Kidney tubule cell (primary cell): ENCODE data around the gene ADGRG1.
A peak's percentile ranks its signal among the peaks of the same experiment; 100 is the strongest.

Experiments
- DNase-seq: peaks from one replicate; pipeline ENCODE4 v3.0.0-alpha.2; 2018; ENCODE audit warnings: low spot score

Gene ADGRG1

DNA sequence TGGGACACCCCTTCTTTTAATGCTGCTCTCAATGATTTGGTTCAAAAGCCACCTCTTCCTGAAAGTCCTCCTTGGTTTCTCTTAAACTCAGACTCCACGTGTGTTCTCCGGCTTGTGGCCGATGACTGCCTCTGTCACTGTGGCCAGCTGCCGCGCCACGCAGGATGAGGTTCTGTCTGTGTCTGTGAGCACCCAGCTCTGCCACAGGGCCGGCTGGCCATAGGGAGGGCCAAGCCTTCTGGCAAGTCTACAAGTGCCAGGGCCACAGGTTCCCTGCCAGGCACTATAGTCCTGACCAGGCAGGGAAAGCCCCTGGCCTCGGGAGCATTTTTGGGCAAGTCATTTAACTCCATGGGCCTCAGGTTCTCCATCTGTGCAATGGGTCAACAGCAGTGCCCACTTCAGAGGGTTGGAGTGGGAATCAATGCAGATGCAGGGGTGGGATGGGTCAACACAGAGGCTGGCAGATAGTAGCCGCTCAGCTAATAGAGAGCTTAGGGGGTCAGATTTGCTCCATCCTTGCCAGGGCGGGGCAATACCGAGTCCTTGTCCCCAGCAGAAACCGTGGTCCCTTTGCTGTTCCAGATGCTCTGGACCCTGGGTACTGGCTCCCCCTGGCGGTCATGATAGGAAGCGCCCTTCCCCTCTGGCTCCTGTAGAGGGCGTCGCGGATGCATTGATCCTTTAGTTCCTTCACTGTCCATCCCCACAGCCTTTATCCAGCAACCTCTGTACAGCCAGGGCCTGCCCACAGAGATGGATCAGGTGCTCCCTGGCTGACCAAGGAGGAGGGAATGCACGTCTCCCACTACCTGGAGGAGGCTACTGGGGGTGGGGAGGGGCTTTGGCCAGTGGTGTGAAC lies 20.4 kb downstream of the ADGRG1 start:
- DNase-seq: peak; percentile 82

DNA sequence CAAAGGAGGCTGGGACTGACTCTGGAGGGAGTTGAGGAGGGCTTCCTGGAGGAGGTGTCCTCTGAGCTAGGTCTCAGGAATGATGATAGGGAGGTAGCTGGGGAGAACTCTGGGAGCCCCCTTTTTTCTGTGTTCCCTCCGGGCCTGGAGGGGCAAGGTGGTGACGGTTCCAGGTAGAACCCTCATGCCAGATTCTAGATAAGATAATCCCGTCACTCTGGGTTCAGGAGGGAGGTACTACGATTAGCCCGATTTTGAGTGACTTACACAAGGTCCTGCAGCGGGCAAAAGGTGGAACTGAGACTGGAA lies 21.0 kb downstream of the ADGRG1 start:
- DNase-seq: no peak

DNA sequence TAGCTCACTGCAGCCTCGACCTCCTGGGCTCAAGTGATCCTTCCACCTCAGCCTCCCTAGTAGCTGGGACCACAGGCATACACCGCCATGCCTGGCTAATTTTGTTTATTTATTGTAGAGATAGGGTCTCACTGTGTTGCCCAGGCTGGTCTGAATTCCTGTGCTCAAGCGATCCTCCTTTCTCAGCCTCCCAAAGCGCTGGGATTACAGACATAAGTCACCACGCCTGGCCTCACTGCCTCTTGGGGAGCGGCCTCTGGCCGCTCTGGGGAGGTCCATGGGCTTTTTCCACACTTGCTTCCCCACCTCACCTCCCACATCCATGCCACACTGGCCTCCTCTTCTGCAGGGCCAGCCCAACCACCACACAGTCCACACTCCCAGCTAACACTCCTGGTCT lies 21.4 kb downstream of the ADGRG1 start:
- no peak for DNase-seq

DNA sequence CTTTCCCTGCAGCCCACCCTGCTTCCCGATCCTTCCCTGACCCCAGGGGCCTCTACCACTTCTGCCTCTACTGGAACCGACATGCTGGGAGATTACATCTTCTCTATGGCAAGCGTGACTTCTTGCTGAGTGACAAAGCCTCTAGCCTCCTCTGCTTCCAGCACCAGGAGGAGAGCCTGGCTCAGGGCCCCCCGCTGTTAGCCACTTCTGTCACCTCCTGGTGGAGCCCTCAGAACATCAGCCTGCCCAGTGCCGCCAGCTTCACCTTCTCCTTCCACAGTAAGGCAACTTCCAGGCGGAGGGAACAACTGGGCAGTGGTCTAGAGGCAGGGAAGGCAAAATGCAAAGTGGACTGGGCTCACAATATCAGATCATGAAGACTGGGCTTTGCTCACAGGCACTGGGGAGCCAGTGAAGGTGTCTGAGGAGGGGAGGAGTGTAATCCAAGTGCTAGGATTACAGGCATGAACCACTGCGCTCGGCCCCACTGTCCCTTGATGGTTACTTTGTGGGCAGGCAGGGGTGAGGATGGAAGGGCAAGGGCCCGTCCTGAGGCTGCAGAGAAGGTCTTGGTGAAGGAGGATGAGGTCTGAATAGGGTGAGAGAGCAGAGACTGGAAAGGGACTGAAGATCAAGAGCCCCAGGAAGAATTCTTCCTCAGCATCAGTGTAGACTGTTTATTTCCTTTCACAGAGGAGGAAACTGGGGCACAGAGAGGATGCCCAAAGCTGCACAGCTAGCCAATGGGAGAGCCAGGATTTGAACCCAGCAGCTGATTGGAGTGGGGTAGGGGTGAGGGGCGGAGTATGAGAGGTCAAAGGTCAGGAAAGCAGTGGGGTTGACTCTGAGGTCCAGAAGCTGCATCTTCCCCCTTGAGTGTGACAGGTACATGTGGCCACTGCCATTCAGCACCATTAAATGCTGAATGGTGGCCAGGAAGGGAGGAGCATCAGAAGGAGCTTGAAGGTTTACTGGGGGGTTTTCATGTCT lies 23.2 kb downstream of the ADGRG1 start:
- DNase-seq: no peak

DNA sequence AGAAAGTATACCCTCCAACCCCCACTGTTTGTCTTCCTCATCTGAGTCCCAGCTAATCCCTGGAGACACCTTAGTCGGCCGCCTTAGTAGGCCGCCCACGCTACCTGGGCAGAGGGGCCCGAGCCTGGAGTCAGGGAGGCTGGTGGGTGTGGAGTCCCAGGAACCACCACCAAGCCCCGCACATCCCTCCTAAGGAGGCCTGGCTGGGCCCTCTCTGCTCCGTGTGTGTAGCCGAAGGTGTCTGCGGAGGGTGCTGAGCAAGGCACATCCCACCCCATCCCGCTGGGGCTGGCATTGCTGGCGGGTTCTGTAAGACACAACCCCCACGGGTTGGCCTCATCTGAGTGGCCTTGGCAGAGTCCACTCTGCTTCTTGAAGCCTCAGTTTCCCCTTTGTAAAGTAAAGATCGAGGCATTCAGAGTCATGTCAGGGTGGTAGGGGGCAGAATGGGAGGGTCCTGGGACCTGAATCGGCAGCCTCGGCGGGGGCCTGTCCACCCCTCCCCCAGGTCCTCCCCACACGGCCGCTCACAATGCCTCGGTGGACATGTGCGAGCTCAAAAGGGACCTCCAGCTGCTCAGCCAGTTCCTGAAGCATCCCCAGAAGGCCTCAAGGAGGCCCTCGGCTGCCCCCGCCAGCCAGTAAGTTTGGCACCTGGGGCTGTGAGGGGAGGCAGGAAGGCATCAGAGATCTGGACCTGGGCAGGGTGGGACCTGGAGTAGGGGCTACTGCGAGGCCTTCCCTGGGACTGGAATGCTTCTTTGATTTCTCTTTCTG lies 24.5 kb downstream of the ADGRG1 start:
- no peak for DNase-seq

DNA sequence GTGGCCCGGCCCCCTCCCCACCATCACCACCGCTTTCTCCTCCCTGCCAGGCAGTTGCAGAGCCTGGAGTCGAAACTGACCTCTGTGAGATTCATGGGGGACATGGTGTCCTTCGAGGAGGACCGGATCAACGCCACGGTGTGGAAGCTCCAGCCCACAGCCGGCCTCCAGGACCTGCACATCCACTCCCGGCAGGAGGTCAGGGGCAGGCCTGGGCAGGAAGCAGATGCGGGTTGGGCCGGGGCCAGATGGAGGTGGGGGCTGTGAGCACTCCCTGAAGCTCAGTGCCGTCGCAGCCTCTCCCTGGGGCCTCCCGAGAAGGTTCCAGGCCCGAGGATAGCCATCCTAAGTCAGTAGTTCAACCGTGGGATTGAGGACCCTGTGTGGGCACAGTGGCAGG lies 25.5 kb downstream of the ADGRG1 start:
- no peak for DNase-seq

DNA sequence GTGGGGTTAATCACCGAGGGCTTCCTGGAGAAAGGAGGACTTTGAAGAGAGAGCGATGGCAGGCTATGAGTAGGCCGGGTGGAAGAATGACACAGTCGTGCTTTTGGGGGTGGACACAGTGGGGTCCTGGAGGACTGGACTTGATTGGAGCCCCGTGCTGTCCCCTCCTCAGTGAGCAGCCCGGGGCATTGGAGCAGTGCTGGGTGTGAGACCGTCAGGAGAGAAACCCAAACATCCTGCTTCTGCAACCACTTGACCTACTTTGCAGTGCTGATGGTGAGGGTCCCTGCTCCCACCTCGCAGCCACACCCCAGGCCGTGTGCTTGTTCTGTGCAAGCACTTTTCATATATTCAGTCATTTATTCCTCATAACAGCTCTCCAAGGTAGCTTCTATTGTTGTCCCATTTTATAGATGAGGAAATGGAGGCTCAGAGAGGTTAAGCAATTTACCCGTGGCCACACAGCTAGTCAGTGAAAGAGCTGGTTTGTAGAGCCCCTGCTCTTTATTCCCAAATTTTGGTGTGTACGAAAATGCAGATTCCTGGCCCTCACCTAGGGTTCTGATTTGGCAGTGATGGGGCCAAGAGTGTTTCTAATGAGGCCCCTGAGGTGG lies 28.0 kb downstream of the ADGRG1 start:
- no peak for DNase-seq

DNA sequence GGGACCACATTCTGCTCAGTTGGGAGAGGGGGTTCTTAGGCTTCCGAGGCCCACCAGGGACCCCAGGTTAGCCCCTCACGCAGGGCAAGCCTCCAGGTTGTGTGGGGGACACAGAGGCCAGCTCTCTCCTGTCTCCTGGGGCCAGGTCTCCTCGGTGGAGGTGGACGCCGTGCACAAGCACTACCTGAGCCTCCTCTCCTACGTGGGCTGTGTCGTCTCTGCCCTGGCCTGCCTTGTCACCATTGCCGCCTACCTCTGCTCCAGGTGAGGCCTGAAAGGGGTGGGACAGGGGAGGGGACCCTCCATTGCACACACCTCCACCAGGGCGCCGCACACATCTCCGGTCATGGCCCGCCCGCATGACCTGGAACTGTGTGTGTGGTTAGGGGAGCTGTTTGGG lies 28.8 kb downstream of the ADGRG1 start:
- no peak for DNase-seq

DNA sequence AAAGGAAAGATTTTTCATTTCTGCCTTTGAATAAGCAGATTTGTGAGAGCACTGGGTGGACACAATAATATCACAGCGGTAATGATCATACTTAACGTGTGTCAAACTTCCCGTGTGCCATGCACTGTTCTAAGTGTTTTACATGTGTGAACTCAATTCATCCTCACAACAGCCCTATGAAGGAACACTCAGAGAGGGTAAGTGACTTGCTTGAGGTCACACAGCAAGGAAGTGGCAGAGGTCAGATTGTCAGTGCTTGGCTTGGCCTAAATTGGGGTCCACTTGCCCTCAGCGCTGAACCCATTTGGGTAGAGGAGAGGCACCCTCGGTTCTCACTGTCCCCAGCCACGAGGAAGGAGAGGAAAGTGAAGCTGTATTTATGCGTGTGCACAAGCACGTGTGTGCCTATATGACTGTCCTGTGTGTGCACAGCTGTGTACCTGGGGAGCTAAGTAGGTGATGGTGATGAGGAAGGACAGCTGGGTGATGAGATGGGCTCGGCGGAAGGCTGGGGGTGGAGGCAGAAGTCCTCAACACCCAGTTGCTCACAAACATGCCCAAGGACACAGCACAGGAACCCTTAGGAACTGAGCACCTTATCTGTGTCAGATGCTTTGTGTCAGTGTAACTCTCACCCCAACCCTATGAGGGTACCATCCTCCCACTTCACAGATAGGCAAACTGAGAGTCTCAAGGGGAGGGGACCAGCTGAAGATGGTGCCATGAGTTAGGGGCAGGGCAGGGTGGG lies 29.9 kb downstream of the ADGRG1 start:
- DNase-seq: no peak

DNA sequence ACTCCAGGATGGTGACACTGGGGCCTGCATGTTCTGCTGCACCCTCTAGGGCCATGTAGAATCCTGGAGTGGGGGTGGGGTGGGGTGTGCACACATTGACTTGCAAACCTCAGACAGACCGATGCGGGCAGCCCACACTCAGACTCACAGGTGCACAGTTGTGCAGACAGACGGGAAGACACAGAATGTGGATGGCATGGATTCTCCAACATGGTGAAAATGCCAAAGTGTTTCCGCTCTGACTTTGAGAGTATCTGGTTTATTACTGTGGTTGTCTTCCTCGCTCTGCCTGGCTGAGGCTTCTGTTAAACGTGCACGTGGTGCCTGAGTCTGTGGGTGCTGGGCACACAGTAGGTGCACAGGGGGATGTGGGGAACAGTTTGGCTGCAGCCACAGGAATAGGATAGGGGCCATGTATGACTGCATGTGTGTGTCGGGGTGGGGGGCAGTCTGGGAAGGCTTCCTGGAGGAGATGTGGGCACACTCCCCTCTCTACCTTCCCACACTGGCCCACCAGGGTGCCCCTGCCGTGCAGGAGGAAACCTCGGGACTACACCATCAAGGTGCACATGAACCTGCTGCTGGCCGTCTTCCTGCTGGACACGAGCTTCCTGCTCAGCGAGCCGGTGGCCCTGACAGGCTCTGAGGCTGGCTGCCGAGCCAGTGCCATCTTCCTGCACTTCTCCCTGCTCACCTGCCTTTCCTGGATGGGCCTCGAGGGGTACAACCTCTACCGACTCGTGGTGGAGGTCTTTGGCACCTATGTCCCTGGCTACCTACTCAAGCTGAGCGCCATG lies 30.6 kb downstream of the ADGRG1 start:
- DNase-seq: no peak

DNA sequence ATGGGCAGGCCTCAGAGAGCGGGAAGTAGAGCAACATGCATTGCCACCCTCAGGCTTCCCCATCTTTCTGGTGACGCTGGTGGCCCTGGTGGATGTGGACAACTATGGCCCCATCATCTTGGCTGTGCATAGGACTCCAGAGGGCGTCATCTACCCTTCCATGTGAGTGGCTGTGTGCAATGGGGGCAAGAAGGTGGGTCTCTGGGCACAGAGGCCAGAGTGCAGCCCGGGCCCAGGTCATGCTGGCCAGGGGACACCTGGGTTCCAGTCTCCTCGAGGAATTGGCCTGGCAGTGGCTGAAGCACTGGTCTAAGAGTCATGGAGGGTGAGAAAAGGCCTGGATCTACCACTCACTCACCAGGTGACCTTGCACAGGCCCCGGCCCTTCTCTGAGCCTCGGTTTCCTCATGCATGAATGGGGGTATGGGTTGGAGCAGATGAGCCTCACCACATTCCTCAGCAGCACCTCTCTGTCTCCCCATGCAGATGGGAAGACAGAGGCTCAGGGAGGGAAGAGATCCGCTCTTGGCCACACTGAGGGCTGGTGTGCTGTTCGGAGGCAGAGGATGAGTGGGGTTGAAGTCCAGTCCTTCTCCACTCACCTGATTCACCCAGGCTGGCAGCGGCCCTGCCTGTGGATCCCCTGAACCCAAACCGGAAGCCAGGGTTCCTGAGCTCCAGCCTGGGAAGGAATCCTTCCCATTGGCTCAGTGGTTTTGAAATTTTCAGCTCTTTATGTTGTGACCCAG lies 32.5 kb downstream of the ADGRG1 start:
- DNase-seq: no peak

DNA sequence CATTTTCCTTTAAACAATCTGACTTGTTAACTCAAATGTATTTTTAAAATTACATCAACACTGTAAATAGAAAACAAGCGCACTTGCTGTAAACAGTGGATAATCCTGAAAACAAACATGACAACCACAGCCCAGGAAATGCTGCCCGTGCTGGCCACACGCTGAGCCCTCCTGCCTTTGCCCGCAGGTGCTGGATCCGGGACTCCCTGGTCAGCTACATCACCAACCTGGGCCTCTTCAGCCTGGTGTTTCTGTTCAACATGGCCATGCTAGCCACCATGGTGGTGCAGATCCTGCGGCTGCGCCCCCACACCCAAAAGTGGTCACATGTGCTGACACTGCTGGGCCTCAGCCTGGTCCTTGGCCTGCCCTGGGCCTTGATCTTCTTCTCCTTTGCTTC lies 33.1 kb downstream of the ADGRG1 start:
- no peak for DNase-seq

DNA sequence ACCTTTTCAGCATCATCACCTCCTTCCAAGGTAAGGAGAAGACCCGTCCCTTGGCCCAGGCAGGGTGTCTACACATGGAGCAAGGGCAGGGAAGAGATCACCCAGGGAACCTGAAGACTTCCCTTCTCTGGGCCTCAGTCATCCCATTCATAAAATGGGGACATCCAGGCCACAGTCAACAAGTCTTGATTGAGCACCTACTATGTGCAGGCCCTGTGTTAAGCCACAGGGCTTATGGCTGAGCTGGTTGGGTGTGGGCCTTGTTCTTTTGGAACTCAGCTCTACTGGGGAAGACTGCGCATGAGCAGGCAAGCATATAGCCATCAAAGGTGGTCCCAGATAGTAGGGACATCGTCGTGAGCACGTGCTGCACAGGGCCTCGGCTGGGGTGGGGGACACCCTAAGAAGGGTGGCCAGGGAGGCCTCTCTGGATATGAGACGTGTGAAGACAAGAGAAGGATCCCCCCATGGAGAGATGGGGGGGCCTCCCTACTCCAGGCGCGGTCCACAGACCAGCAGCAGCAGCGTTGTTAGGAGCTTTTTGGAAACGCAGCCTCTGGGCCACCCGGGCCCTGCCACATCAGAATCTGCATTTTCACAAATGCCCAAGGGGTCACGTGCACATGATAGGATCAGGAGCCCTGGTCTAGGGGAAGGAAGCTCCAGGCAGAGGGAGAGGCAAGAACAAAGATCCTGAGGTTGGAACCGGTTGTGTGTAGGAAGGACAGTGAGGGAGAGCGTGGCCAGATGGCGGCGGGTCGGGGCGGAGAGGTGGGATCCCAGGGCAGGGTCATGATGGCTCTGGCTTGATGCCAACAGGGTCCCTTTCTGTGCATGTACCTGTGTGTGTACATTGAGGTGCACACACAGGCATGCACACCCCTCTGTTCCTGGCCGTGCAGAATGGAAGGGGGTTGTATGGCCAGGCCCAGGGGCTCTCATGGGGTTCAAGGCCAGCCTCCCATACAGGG lies 33.8 kb downstream of the ADGRG1 start:
- DNase-seq: no peak

DNA sequence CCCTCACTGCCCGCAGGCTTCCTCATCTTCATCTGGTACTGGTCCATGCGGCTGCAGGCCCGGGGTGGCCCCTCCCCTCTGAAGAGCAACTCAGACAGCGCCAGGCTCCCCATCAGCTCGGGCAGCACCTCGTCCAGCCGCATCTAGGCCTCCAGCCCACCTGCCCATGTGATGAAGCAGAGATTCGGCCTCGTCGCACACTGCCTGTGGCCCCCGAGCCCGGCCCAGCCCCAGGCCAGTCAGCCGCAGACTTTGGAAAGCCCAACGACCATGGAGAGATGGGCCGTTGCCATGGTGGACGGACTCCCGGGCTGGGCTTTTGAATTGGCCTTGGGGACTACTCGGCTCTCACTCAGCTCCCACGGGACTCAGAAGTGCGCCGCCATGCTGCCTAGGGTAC lies 35.0 kb downstream of the ADGRG1 start:
- DNase-seq: no peak

DNA sequence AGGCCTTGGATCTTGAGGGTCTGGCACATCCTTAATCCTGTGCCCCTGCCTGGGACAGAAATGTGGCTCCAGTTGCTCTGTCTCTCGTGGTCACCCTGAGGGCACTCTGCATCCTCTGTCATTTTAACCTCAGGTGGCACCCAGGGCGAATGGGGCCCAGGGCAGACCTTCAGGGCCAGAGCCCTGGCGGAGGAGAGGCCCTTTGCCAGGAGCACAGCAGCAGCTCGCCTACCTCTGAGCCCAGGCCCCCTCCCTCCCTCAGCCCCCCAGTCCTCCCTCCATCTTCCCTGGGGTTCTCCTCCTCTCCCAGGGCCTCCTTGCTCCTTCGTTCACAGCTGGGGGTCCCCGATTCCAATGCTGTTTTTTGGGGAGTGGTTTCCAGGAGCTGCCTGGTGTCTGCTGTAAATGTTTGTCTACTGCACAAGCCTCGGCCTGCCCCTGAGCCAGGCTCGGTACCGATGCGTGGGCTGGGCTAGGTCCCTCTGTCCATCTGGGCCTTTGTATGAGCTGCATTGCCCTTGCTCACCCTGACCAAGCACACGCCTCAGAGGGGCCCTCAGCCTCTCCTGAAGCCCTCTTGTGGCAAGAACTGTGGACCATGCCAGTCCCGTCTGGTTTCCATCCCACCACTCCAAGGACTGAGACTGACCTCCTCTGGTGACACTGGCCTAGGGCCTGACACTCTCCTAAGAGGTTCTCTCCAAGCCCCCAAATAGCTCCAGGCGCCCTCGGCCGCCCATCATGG lies 35.7 kb downstream of the ADGRG1 start:
- no peak for DNase-seq

DNA sequence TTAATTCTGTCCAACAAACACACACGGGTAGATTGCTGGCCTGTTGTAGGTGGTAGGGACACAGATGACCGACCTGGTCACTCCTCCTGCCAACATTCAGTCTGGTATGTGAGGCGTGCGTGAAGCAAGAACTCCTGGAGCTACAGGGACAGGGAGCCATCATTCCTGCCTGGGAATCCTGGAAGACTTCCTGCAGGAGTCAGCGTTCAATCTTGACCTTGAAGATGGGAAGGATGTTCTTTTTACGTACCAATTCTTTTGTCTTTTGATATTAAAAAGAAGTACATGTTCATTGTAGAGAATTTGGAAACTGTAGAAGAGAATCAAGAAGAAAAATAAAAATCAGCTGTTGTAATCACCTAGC lies 36.2 kb downstream of the ADGRG1 start:
- DNase-seq: no peak

DNA sequence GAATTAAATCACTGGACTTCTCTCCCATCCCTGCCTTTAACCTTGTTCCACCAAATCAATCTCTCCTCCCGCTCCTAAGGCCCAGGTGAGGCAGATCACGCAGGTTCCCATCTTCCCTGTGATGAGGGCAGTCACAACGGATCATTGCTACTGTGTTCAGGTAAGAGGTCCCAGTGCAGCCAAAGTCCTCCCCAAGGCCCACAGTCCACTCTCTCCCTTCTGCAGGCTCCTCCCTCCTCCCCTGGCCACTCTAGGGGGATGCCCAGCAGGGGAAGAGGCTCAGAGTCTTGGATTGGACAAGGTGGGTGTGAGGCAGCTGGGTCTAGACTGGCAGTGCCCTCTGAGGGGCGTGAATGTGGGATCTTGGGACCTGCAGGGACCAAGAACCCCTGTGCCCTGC lies 37.1 kb downstream of the ADGRG1 start:
- no peak for DNase-seq
